Cardiac muscle cell (in vitro differentiated cells and primary cell): Measurements from ENCODE around the gene MX2. TPM values are rescaled to one million over a fixed set of nuclear protein-coding genes. Genes with fewer than 3 reads are reported as not detected.
"Not testable (repeated sequence)": the region's sequence is repeated elsewhere in the genome, so short reads cannot be mapped to it uniquely, and the experiment has no call there.

ENCODE experiments used
- DNase-seq, 2 donors: peaks; one replicate each; pipeline versions ENCODE4 v3.0.0 to v3.0.0-alpha.2; 2010 to 2017; ENCODE audit warnings: low read depth in 1 of 2, low spot score in 1 of 2
- H3K27ac ChIP-seq: fragments of 200-600 bp; sonication (generic); 2 replicates; pipeline ENCODE4 v1.5.1; 2016
- H3K27me3 ChIP-seq: fragments of 200-600 bp; sonication (generic); 2 replicates; pipeline ENCODE4 v1.6.0; 2016; ENCODE audit warnings: control low read depth
- H3K36me3 ChIP-seq: fragments of 200-600 bp; sonication (generic); 2 replicates; pipeline ENCODE4 v1.5.1; 2016; ENCODE audit warnings: control low read depth
- H3K4me1 ChIP-seq: fragments of 200-600 bp; sonication (generic); 2 replicates; pipeline ENCODE4 v1.8.1; 2017; ENCODE audit warnings: low read depth, mild to moderate bottlenecking, mixed run types
- H3K4me3 ChIP-seq: fragments of 200-600 bp; sonication (generic); 2 replicates; pipeline ENCODE4 v1.5.1; 2016; ENCODE audit warnings: mild to moderate bottlenecking
- H3K9me3 ChIP-seq: fragments of 200-600 bp; sonication (generic); 2 replicates; pipeline ENCODE4 v1.5.1; 2017; ENCODE audit warnings: low read depth, mild to moderate bottlenecking, control low read depth
- polyA plus RNA-seq: library from polyadenylated mRNA; unstranded; fragments of >200 nt; fragmentation: Nextera tagmentation; extraction: Ambion mirVana; gene quantifications from 2 replicates; pipeline ENCODE4 v1.2.1, GENCODE V29; 2016
- total RNA-seq: library from RNA; depleted of rRNA; stranded (reverse); fragments of >200 nt; gene quantifications from 2 replicates; pipeline ENCODE4 v1.2.3, GENCODE V29; 2016
- TF ChIP-seq, protein P1 (sequence below): IDR thresholded peaks from 2 replicates; pipeline ENCODE4 v1.5.1; 2012; ENCODE audit warnings: low read depth, mild to moderate bottlenecking, low read length

The MX2 gene, protein sequence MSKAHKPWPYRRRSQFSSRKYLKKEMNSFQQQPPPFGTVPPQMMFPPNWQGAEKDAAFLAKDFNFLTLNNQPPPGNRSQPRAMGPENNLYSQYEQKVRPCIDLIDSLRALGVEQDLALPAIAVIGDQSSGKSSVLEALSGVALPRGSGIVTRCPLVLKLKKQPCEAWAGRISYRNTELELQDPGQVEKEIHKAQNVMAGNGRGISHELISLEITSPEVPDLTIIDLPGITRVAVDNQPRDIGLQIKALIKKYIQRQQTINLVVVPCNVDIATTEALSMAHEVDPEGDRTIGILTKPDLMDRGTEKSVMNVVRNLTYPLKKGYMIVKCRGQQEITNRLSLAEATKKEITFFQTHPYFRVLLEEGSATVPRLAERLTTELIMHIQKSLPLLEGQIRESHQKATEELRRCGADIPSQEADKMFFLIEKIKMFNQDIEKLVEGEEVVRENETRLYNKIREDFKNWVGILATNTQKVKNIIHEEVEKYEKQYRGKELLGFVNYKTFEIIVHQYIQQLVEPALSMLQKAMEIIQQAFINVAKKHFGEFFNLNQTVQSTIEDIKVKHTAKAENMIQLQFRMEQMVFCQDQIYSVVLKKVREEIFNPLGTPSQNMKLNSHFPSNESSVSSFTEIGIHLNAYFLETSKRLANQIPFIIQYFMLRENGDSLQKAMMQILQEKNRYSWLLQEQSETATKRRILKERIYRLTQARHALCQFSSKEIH
- 2.3 TPM in 1 of 2 replicates, not detected in the other for total RNA-seq
- 0.28 and 0.46 TPM in 2 replicates for polyA plus RNA-seq

GRCh38 chr21:41361786-41362604 lies at the start of gene MX2:
TSS of gene MX2 (plus strand) at chr21:41362027. CDS start at chr21:41376907, 14,880 bp downstream.
- TF ChIP-seq, protein P1, sequence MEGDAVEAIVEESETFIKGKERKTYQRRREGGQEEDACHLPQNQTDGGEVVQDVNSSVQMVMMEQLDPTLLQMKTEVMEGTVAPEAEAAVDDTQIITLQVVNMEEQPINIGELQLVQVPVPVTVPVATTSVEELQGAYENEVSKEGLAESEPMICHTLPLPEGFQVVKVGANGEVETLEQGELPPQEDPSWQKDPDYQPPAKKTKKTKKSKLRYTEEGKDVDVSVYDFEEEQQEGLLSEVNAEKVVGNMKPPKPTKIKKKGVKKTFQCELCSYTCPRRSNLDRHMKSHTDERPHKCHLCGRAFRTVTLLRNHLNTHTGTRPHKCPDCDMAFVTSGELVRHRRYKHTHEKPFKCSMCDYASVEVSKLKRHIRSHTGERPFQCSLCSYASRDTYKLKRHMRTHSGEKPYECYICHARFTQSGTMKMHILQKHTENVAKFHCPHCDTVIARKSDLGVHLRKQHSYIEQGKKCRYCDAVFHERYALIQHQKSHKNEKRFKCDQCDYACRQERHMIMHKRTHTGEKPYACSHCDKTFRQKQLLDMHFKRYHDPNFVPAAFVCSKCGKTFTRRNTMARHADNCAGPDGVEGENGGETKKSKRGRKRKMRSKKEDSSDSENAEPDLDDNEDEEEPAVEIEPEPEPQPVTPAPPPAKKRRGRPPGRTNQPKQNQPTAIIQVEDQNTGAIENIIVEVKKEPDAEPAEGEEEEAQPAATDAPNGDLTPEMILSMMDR: no peak
- Histone ChIP-seq H3K4me3 (no peak within 1 kb of the TSS), H3K4me1 (no peaks in the 10 kb centered on the region), H3K27ac (no peak within 1 kb of the TSS), H3K9me3 (no peaks in the 10 kb centered on the region), H3K27me3 (no peaks in the 10 kb centered on the region), H3K36me3 (no peaks in the 10 kb centered on the region)
- peak in 1 of 2 donors; percentile 93 for DNase-seq

- not testable (repeated sequence) for H3K36me3 ChIP-seq, H3K4me3 ChIP-seq, DNase-seq, H3K4me1 ChIP-seq, H3K27ac ChIP-seq, H3K9me3 ChIP-seq
- peaks cover 42% of the 10 kb centered on the region for H3K27me3 ChIP-seq
Observed at GRCh38 chr21:41313285-41314164, 48.3 kb upstream of the MX2 start.

GRCh38 chr21:41315726-41316125 lies 46.1 kb upstream of the MX2 start:
- H3K9me3 ChIP-seq: no peaks in the 10 kb centered on the region
- DNase-seq: no peak
- no peak overlapping the region for H3K4me3 ChIP-seq
- H3K4me1 ChIP-seq: no peaks in the 10 kb centered on the region
- no peak overlapping the region for H3K27ac ChIP-seq
- H3K36me3 ChIP-seq: no peaks in the 10 kb centered on the region
- peaks cover 42% of the 10 kb centered on the region for H3K27me3 ChIP-seq
- TF ChIP-seq, protein P1: no peak

- Histone ChIP-seq H3K4me1 (no peaks in the 10 kb centered on the region), H3K27me3 (peaks cover 42% of the 10 kb centered on the region), H3K36me3 (no peaks in the 10 kb centered on the region), H3K27ac (no peak within 1 kb of the TSS), H3K9me3 (no peaks in the 10 kb centered on the region), H3K4me3 (peak within 1 kb of the TSS; percentile 28)
- DNase-seq: peak in 1 of 2 donors; percentile 46
- TF ChIP-seq, protein P1: no peak
Observed at GRCh38 chr21:41316200-41317062, 45.4 kb upstream of the MX2 start, which contains the start of gene FAM3B. TSS of gene FAM3B (plus strand) at chr21:41316801. CDS start at chr21:41316880, 79 bp downstream.

- peaks cover 42% of the 10 kb centered on the region for H3K27me3 ChIP-seq
- H3K4me3 ChIP-seq: peak overlapping the region; percentile 28
- TF ChIP-seq, protein P1: no peak
- no peak overlapping the region for H3K27ac ChIP-seq
- no peaks in the 10 kb centered on the region for H3K9me3 ChIP-seq
- H3K36me3 ChIP-seq: no peaks in the 10 kb centered on the region
- no peaks in the 10 kb centered on the region for H3K4me1 ChIP-seq
- no peak for DNase-seq
Observed at GRCh38 chr21:41317063-41317392, 44.8 kb upstream of the MX2 start.
